K562 (cell line): ENCODE measurements around the gene SESN2. TPM values are rescaled to one million over a fixed set of nuclear protein-coding genes. Genes with fewer than 3 reads are reported as not detected.

Experiments
- ATAC-seq: fragments of 200-7000 bp; cut with Tn5 transposase; 3 replicates; pipeline ENCODE4 v1.9.1; 2020; ENCODE audit warnings: moderate library complexity
- BruUV-seq: library from RNA; stranded (reverse); fragments of 400-500 nt; replicated peaks from 2 replicates; lab custom pipeline; 2021; lab: Mats Ljungman, UMichigan
- CTCF ChIA-PET: fragments of 300-600 bp; formaldehyde crosslinking; extraction: SDS; loops from one replicate; lab custom pipeline; 2021; ENCODE audit warnings: low intra/inter-chr PET ratio; lab: Yijun Ruan, JAX
- POLR2A ChIA-PET: fragments of 300-600, 350-650 bp; sonication (Branson Sonifier 250); formaldehyde crosslinking; extraction: SDS; loops from one replicate; lab custom pipeline; 2021; ENCODE audit warnings: antibody characterized with exemption, inconsistent platforms; lab: Yijun Ruan, JAX
- DNase-seq, 4 experiments: peaks; one replicate each; pipeline versions ENCODE4 v3.0.0 to v3.0.0-alpha.2; 2011 to 2018; ENCODE audit warnings: low spot score in 3 of 4, mixed read lengths in 3 of 4; ENCODE audit errors: extremely low read depth in 1 of 4
- FAIRE-seq: peaks from 2 replicates; lab custom pipeline; 2011; peaks lifted over from hg19 to GRCh38; lab: Jason Lieb, UNC
- H2AFZ ChIP-seq: 2 replicates; pipeline ENCODE4 v1.6.0; 2011; ENCODE audit warnings: low read depth, low read length, control low read depth, inconsistent platforms
- H3K27ac ChIP-seq: fragments of 200-600 bp; 3 replicates; pipeline ENCODE4 v1.8.0; 2011; ENCODE audit warnings: low read depth, mild to moderate bottlenecking, control low read depth, inconsistent platforms, low read length, moderate library complexity, mixed read lengths; ENCODE audit errors: extremely low read depth
- H3K27me3 ChIP-seq, 2 experiments: fragments of 300-600 bp in 1 of 2; 2 replicates in 1 of 2; 3 replicates in 1 of 2; pipeline versions ENCODE4 v1.6.0 to v1.8.0; 2011; ENCODE audit warnings: inconsistent platforms in 2 of 2, low read length in 2 of 2, mild to moderate bottlenecking in 1 of 2, mixed read lengths in 1 of 2, moderate library complexity in 1 of 2; ENCODE audit not compliant: control insufficient read depth in 2 of 2, insufficient read depth in 2 of 2
- H3K36me3 ChIP-seq: fragments of 300-600 bp; 3 replicates; pipeline ENCODE4 v1.8.0; 2011; ENCODE audit warnings: mild to moderate bottlenecking, low read length, inconsistent platforms; ENCODE audit not compliant: control insufficient read depth, insufficient read depth
- H3K4me1 ChIP-seq, 2 experiments: fragments of 200-600 bp in 1 of 2; replicated peaks in 1 of 2; 2 replicates in 1 of 2; 3 replicates in 1 of 2; pipeline versions ENCODE4 v1.5.1 to v1.8.0; 2011; ENCODE audit warnings: inconsistent platforms in 2 of 2, low read length in 2 of 2, mild to moderate bottlenecking in 1 of 2, mixed read lengths in 1 of 2, moderate library complexity in 1 of 2; ENCODE audit not compliant: control insufficient read depth in 2 of 2, insufficient read depth in 2 of 2
- H3K4me2 ChIP-seq: 2 replicates; pipeline ENCODE4 v1.6.1; 2011; ENCODE audit warnings: low read length, control low read depth, inconsistent platforms, mixed read lengths; ENCODE audit not compliant: insufficient read depth
- H3K4me3 ChIP-seq: fragments of 200-600 bp; sonication (generic), shearing (Covaris generic); 2 replicates; pipeline ENCODE4 v1.5.1; 2016; ENCODE audit warnings: control low read depth, inconsistent platforms
- H3K79me2 ChIP-seq: fragments of 200-600 bp; 3 replicates; pipeline ENCODE4 v1.8.0; 2011; ENCODE audit warnings: low read length, inconsistent platforms; ENCODE audit not compliant: control insufficient read depth, insufficient read depth
- H3K9ac ChIP-seq, 2 experiments: 2 replicates each; pipeline versions ENCODE4 v1.6.0 to v1.6.1; 2011; ENCODE audit warnings: low read depth in 2 of 2, low read length in 2 of 2, control low read depth in 1 of 2, inconsistent platforms in 1 of 2, mild to moderate bottlenecking in 1 of 2, mixed read lengths in 1 of 2; ENCODE audit not compliant: insufficient read depth in 1 of 2
- H3K9me1 ChIP-seq: one replicate; pipeline ENCODE4 v1.6.0; 2011; ENCODE audit warnings: inconsistent platforms, mild to moderate bottlenecking, low read length, moderate library complexity; ENCODE audit not compliant: control insufficient read depth, insufficient read depth
- H3K9me3 ChIP-seq: replicated peaks from 2 replicates; pipeline ENCODE4 v1.5.1; 2011; ENCODE audit warnings: low read depth, low read length, inconsistent platforms; ENCODE audit not compliant: control insufficient read depth, insufficient read depth
- H4K20me1 ChIP-seq: replicated peaks from 2 replicates; pipeline ENCODE4 v1.6.1; 2011; ENCODE audit warnings: low read length, inconsistent platforms, mixed read lengths; ENCODE audit not compliant: control insufficient read depth, insufficient read depth
- CBX2 ChIP-seq: fragments of 200-600 bp; sonication (generic); IDR thresholded peaks from one replicate; pipeline ENCODE4 v1.6.1; 2012; ENCODE audit warnings: mild to moderate bottlenecking, low read length, inconsistent platforms; ENCODE audit not compliant: insufficient read depth, poor library complexity, severe bottlenecking
- GTF2F1 ChIP-seq: IDR thresholded peaks from 2 replicates; pipeline ENCODE4 v1.6.1; 2011; ENCODE audit warnings: low read depth, low read length, improper control_type of control experiment
- HNRNPLL ChIP-seq: fragments of 200-400 bp; formaldehyde crosslinking; IDR thresholded peaks from 2 replicates; pipeline ENCODE4 v1.6.1; 2017; ENCODE audit warnings: low read length, low read depth, mild to moderate bottlenecking; ENCODE audit not compliant: poor library complexity, severe bottlenecking
- LEF1 ChIP-seq: fragments of 450-650 bp; IDR thresholded peaks from 2 replicates; pipeline ENCODE4 v1.6.1; 2016; ENCODE audit warnings: mild to moderate bottlenecking
- MEF2A ChIP-seq: IDR thresholded peaks from 2 replicates; pipeline ENCODE4 v1.6.1; 2011; ENCODE audit warnings: low read depth, mild to moderate bottlenecking, low read length, moderate library complexity; ENCODE audit not compliant: control insufficient read depth
- MIER1 ChIP-seq: fragments of 450-650 bp; IDR thresholded peaks from 2 replicates; pipeline ENCODE4 v1.6.1; 2016; ENCODE audit warnings: antibody characterized with exemption, mild to moderate bottlenecking, low read depth
- MTA1 ChIP-seq: fragments of 450-650 bp; IDR thresholded peaks from 2 replicates; pipeline ENCODE4 v1.6.1; 2017; ENCODE audit warnings: borderline replicate concordance
- MTF1 ChIP-seq: fragments of 250-450 bp; sonication (Bioruptor Pico); IDR thresholded peaks from 2 replicates; pipeline ENCODE4 v1.9.0; 2021; ENCODE audit warnings: moderate library complexity, mild to moderate bottlenecking, inconsistent platforms, borderline replicate concordance
- POLR3A ChIP-seq: IDR thresholded peaks from 2 replicates; pipeline ENCODE4 v1.6.1; 2011; ENCODE audit warnings: borderline replicate concordance, mild to moderate bottlenecking, moderate library complexity; ENCODE audit not compliant: insufficient read length, insufficient read depth; ENCODE audit errors: extremely low read depth
- SOX6 ChIP-seq: fragments of 450-650 bp; IDR thresholded peaks from 2 replicates; pipeline ENCODE4 v1.6.1; 2014; ENCODE audit warnings: mild to moderate bottlenecking
- TCFL5 ChIP-seq: fragments of 250-450 bp; sonication (Bioruptor Pico); conservative IDR thresholded peaks from 2 replicates; pipeline ENCODE4 v1.6.1; 2021; ENCODE audit warnings: mild to moderate bottlenecking, moderate library complexity, matching md5 sums
- TGIF2 ChIP-seq: sonication (generic); formaldehyde crosslinking; IDR thresholded peaks from 2 replicates; pipeline ENCODE4 v1.8.1; 2022; ENCODE audit warnings: mild to moderate bottlenecking, missing genetic modification reagents, moderate library complexity
- ZFX ChIP-seq: sonication (generic); formaldehyde crosslinking; IDR thresholded peaks from 2 replicates; pipeline ENCODE4 v1.8.0; 2022; ENCODE audit warnings: mild to moderate bottlenecking, missing genetic modification reagents, moderate library complexity
- ZNF518B ChIP-seq: fragments of 250-450 bp; sonication (Bioruptor Pico); IDR thresholded peaks from 2 replicates; pipeline ENCODE4 v1.5.0; 2021; ENCODE audit warnings: mild to moderate bottlenecking, moderate library complexity
- ZNF583 ChIP-seq: fragments of 250-450 bp; sonication (Bioruptor Pico); IDR thresholded peaks from 2 replicates; pipeline ENCODE4 v1.4.0; 2020
- ZNF76 ChIP-seq: fragments of 250-450 bp; sonication (Bioruptor Pico); IDR thresholded peaks from 2 replicates; pipeline ENCODE4 v1.4.0; 2020; ENCODE audit warnings: mild to moderate bottlenecking, moderate library complexity, borderline replicate concordance
- WGBS: fragments of 100-300 bp; shearing (Covaris generic); methylation state at CpG from one replicate; pipeline ENCODE4 v1.1.6; 2016; ENCODE audit warnings: low coverage, mixed read lengths; ENCODE audit not compliant: insufficient coverage; ENCODE audit errors: missing lambda C conversion rate; 5-methylcytosine and 5-hydroxymethylcytosine counted together
- in situ Hi-C: fragments of 300-500 bp; cut with MboI; formaldehyde crosslinking; loops from 4 replicates; pipeline ENCODE4 v1.15.0; 2018; ENCODE audit warnings: inconsistent platforms, mixed read lengths
- intact Hi-C: fragments of 100-400 bp; cut with micrococcal nuclease; formaldehyde crosslinking; loops from 2 replicates; pipeline ENCODE4 v1.14.2; 2022
- polyA plus RNA-seq, 8 experiments: library from polyadenylated mRNA; depleted of rRNA in 4 of 8; stranded (reverse) in 5 of 8; unstranded in 3 of 8; fragments of >200 nt; fragmentation: Nextera tagmentation in 2 of 8; fragmentation: Illumina TruSeq in 1 of 8; extraction: Ambion mirVana in 2 of 8; extraction: Trizol in 1 of 8; gene quantifications; 2 replicates each; pipeline versions ENCODE4 v1.2.1 to v1.2.3, GENCODE V29; 2011 to 2014; ENCODE audit warnings: inconsistent platforms in 1 of 8, missing spikeins in 1 of 8
- total RNA-seq, 7 experiments: library from RNA; depleted of rRNA in 6 of 7; stranded (reverse); fragments of >200 nt in 6 of 7; fragmentation: Illumina TruSeq in 2 of 7; extraction: Trizol in 2 of 7; gene quantifications; 2 replicates each; pipeline versions ENCODE4 v1.2.1 to v1.2.3, GENCODE V29; 2011 to 2021; ENCODE audit warnings: low replicate concordance in 1 of 7
- TF ChIP-seq, protein P1 (sequence below): fragments of 450-650 bp; formaldehyde crosslinking; conservative IDR thresholded peaks from 2 replicates; pipeline ENCODE4 v1.4.0; 2022; ENCODE audit warnings: mild to moderate bottlenecking, missing genetic modification characterization

The SESN2 gene
- total and polyA plus RNA-seq, 9 of the 15 experiments (the other 6 are each of a cell fraction or from before 2014, with no cell fraction given) = 3.7 to 71.3 (median 16.8) TPM

DNA sequence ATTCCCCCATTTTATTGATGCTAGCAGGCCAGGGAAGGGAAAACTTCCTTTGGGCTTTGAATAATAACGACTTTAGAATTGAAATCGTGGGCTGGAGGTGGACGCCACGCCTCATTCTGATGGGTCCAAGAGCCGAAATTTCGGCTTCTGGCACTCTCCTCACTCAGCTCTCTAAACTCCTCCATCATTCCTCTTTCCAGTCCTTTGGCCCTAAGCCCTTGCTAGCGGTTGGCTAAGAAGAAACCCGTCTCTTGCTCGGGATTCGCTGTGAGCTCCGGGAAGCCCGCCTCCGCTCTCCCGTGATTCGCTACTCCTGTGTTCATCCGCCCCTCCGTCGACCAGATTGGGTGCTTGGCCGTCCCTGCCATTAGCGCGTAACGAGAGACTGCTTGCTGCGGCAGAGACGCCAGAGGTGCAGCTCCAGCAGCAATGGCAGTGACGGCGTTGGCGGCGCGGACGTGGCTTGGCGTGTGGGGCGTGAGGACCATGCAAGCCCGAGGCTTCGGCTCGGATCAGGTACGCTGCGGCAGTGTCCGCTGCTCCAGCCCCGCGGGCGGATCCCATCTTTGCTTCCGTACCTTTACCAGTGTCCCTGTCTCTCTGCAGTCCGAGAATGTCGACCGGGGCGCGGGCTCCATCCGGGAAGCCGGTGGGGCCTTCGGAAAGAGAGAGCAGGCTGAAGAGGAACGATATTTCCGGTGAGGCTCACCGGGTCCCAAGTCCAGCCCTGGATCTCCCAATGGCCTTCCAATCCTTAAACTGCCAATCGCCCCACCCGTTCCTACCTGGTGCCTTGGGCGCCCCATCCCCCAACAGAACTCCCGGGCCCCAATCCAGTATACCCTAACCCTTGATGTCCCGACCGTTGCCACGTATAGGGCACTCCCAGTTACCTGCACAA is 23.3 kb upstream of the SESN2 start, which contains the start of gene ATP5IF1:
TSS of gene ATP5IF1 (plus strand) at position 370 of the 901 bp plus-strand sequence. CDS start at position 430, 60 bp downstream.
- under 1% methylated on average over 60 of the region's 60 CpGs for WGBS
- in situ Hi-C loops = no loop called here
- TF ChIP-seq LEF1 (no peak), TGIF2 (no peak), ZNF583 (CRISPR knock-in tag) (no peak), ZFX (CRISPR knock-in tag) (peak; percentile 87), HNRNPLL (peak; percentile 83), MTF1 (CRISPR knock-in tag) (no peak), TCFL5 (CRISPR knock-in tag) (no peak), GTF2F1 (no peak), MTA1 (peak; percentile 49; the same call in 1 of the 2 replicates), SOX6 (no peak; the same call in 1 of the 2 replicates), ZNF76 (no peak), ZNF518B (CRISPR knock-in tag) (no peak), MIER1 (no peak), CBX2 (no peak), POLR3A (no peak), MEF2A (no peak)
- TF ChIP-seq, protein P1, sequence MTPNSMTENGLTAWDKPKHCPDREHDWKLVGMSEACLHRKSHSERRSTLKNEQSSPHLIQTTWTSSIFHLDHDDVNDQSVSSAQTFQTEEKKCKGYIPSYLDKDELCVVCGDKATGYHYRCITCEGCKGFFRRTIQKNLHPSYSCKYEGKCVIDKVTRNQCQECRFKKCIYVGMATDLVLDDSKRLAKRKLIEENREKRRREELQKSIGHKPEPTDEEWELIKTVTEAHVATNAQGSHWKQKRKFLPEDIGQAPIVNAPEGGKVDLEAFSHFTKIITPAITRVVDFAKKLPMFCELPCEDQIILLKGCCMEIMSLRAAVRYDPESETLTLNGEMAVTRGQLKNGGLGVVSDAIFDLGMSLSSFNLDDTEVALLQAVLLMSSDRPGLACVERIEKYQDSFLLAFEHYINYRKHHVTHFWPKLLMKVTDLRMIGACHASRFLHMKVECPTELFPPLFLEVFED = no peak

More for the DNA sequence above, 23.3 kb upstream of the SESN2 start, which contains the start of gene ATP5IF1:
- DNase-seq = peak; percentile 99 to 100 (median 99)
- TSS peak; percentile 68 for BruUV-seq
- Histone ChIP-seq H3K4me2 (peak within 1 kb of the TSS; percentile 93), H3K9me3 (no peaks in the 10 kb centered on the region), H3K4me3 (peak within 1 kb of the TSS; percentile 67), H4K20me1 (0 out of 2 replicates have a peak, but pooled peaks cover 6% of the 10 kb centered on the region), H3K79me2 (peaks cover 56% of the 10 kb centered on the region), H3K36me3 (peaks cover 22% of the 10 kb centered on the region), H3K9ac (peak within 1 kb of the TSS; percentile 79 to 96), H3K4me1 (peaks cover 19 to 29% of the 10 kb centered on the region in 2 experiments), H3K27me3 (no peaks in the 10 kb centered on the region), H2AFZ (peak within 1 kb of the TSS; percentile 95), H3K9me1 (no peaks in the 10 kb centered on the region), H3K27ac (peak within 1 kb of the TSS; percentile 71)
- ATAC-seq = peak; percentile 93
- ChIA-PET POLR2A (interaction anchor here (0.6 to 4.8 kb wide), 29 partner anchors 8 to 413 kb away, joined by 3 to 40 read pairs (median 5); partner anchors contain the start of genes EYA3, MED18, PHACTR4 and RCC1), CTCF (no interaction called here)
- FAIRE-seq = peak; percentile 98
- intact Hi-C loops = loop anchor here (2.0 to 10.0 kb wide), 2 partner anchors 367 to 409 kb away; partner anchors contain the start of genes RNU11 and TAF12
